Keratinocyte (primary cell): ENCODE measurements around the gene SMOC1. TPM values are rescaled to one million over a fixed set of nuclear protein-coding genes. Genes with fewer than 3 reads are reported as not detected.

Experiments used
- DNase-seq: peaks from one replicate; pipeline ENCODE4 v3.0.0-alpha.2; 2011; ENCODE audit warnings: low read depth, missing footprints, low spot score
- FAIRE-seq: peaks from 2 replicates; lab custom pipeline; 2011; peaks lifted over from hg19 to GRCh38; lab: Jason Lieb, UNC
- H2AFZ ChIP-seq: 2 replicates; pipeline ENCODE4 v1.6.0; 2012; ENCODE audit warnings: low read length, control low read depth, inconsistent platforms; ENCODE audit not compliant: control insufficient read depth
- H3K27ac ChIP-seq: 2 replicates; pipeline ENCODE4 v1.5.1; 2011; ENCODE audit warnings: low read length; ENCODE audit not compliant: control insufficient read depth, insufficient read depth
- H3K27me3 ChIP-seq: 3 replicates; pipeline ENCODE4 v1.6.0; 2011; ENCODE audit warnings: low read length; ENCODE audit not compliant: control insufficient read depth, insufficient read depth; ENCODE audit errors: extremely low read depth
- H3K36me3 ChIP-seq, 2 experiments: 2 replicates in 1 of 2; 3 replicates in 1 of 2; pipeline ENCODE4 v1.5.1; 2011; ENCODE audit warnings: low read length in 2 of 2, mild to moderate bottlenecking in 1 of 2; ENCODE audit not compliant: control insufficient read depth in 2 of 2, insufficient read depth in 2 of 2; ENCODE audit errors: extremely low read depth in 1 of 2
- H3K4me1 ChIP-seq: 3 replicates; pipeline ENCODE4 v1.5.1; 2011; ENCODE audit warnings: low read length; ENCODE audit not compliant: control insufficient read depth, insufficient read depth; ENCODE audit errors: extremely low read depth
- H3K4me2 ChIP-seq: 3 replicates; pipeline ENCODE4 v1.6.0; 2011; ENCODE audit warnings: low read depth, low read length; ENCODE audit not compliant: control insufficient read depth, insufficient read depth; ENCODE audit errors: extremely low read depth
- H3K4me3 ChIP-seq, 3 experiments: fragments of 200-600 bp in 1 of 3; sonication (generic) in 1 of 3; 2 replicates in 2 of 3; 3 replicates in 1 of 3; pipeline ENCODE4 v1.5.1; 2011 to 2016; ENCODE audit warnings: low read length in 3 of 3, mild to moderate bottlenecking in 3 of 3, control low read depth in 2 of 3, inconsistent platforms in 1 of 3, low read depth in 1 of 3, mixed read lengths in 1 of 3, mixed run types in 1 of 3, moderate library complexity in 1 of 3; ENCODE audit not compliant: control insufficient read depth in 2 of 3, insufficient read depth in 2 of 3; ENCODE audit errors: extremely low read depth in 1 of 3
- H3K79me2 ChIP-seq: 2 replicates; pipeline ENCODE4 v1.6.0; 2012; ENCODE audit warnings: low read length; ENCODE audit not compliant: control insufficient read depth, insufficient read depth
- H3K9ac ChIP-seq: 3 replicates; pipeline ENCODE4 v1.6.0; 2011; ENCODE audit warnings: low read length; ENCODE audit not compliant: control insufficient read depth, insufficient read depth; ENCODE audit errors: extremely low read depth
- H3K9me1 ChIP-seq: 3 replicates; pipeline ENCODE4 v1.6.0; 2011; ENCODE audit warnings: low read length; ENCODE audit not compliant: control insufficient read depth, insufficient read depth; ENCODE audit errors: extremely low read depth
- H3K9me3 ChIP-seq: 2 replicates; pipeline ENCODE4 v1.5.1; 2012; ENCODE audit warnings: low read depth, low read length; ENCODE audit not compliant: control insufficient read depth
- H4K20me1 ChIP-seq: 3 replicates; pipeline ENCODE4 v1.6.0; 2011; ENCODE audit warnings: low read length; ENCODE audit not compliant: control insufficient read depth, insufficient read depth; ENCODE audit errors: extremely low read depth
- EZH2 ChIP-seq: IDR thresholded peaks from one replicate; pipeline ENCODE4 v1.6.1; 2012; ENCODE audit warnings: inconsistent platforms, mild to moderate bottlenecking, low read length, moderate library complexity
- dilution Hi-C: fragments of 300-500 bp; cut with MboI; formaldehyde crosslinking; loops from one replicate; pipeline ENCODE4 v1.7.0; 2020; ENCODE audit warnings: low sequenced_read_pairs; ENCODE audit not compliant: extremely low pct_ligation_motif_present
- polyA plus RNA-seq, 5 experiments: library from polyadenylated mRNA; depleted of rRNA in 3 of 5; stranded (reverse) in 3 of 5; stranded (forward) in 1 of 5; unstranded in 1 of 5; fragments of >200 nt; gene quantifications; 1 replicate in 1 of 5; 2 replicates in 3 of 5; 3 replicates in 1 of 5; pipeline versions ENCODE4 v1.2.1 to v1.2.3, GENCODE V29; 2011 to 2012; ENCODE audit warnings: missing spikeins in 2 of 5, low read depth in 1 of 5, low replicate concordance in 1 of 5
- TF ChIP-seq, protein P1 (sequence below), 3 experiments: IDR thresholded peaks in 1 of 3; conservative IDR thresholded peaks in 1 of 3; optimal IDR thresholded peaks in 1 of 3; 2 replicates in 2 of 3; 3 replicates in 1 of 3; pipeline versions ENCODE3 to v1.5.1; 2011; ENCODE audit warnings: low read length in 3 of 3, mild to moderate bottlenecking in 3 of 3, moderate library complexity in 2 of 3, control low read depth in 1 of 3, inconsistent platforms in 1 of 3; ENCODE audit not compliant: insufficient read depth in 2 of 3; ENCODE audit errors: extremely low read depth in 1 of 3

Gene SMOC1
- polyA plus RNA-seq, 1 donor (not counting 4 experiments of a cell fraction or from before 2014, with no cell fraction given): 6.0 TPM

DNA sequence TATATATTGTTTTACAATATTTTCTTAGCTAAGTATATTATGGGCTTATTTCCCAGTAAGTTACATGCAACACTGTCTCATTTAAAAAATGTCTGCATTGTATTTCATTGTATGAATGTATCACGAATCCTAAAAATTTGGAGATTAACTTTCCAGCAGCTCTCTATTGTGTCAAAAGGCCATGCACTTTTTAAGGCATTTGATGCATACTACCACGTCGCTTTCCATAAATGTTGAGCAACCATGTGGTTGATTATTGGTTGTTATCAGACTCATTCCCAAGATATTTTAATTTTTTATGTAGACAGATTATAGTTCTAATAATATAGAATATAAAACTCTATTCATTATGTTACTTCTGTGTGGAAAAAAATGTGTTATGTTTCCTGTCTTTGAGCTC lies 79.9 kb downstream of the SMOC1 start:
- no peak overlapping the region for H2AFZ ChIP-seq
- no peak overlapping the region for H3K27ac ChIP-seq
- FAIRE-seq (no peak), DNase-seq (no peak)
- no peaks in the 10 kb centered on the region for H3K79me2 ChIP-seq
- TF ChIP-seq, protein P1, sequence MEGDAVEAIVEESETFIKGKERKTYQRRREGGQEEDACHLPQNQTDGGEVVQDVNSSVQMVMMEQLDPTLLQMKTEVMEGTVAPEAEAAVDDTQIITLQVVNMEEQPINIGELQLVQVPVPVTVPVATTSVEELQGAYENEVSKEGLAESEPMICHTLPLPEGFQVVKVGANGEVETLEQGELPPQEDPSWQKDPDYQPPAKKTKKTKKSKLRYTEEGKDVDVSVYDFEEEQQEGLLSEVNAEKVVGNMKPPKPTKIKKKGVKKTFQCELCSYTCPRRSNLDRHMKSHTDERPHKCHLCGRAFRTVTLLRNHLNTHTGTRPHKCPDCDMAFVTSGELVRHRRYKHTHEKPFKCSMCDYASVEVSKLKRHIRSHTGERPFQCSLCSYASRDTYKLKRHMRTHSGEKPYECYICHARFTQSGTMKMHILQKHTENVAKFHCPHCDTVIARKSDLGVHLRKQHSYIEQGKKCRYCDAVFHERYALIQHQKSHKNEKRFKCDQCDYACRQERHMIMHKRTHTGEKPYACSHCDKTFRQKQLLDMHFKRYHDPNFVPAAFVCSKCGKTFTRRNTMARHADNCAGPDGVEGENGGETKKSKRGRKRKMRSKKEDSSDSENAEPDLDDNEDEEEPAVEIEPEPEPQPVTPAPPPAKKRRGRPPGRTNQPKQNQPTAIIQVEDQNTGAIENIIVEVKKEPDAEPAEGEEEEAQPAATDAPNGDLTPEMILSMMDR (optimal IDR thresholded peaks at IDR 0.05 in 1 of 3, IDR thresholded peaks at IDR 0.05 in 1 of 3, conservative IDR thresholded peaks at IDR 0.05 in 1 of 3; ENCODE audit: extremely low read depth in 1 of 3, insufficient read depth in 2 of 3, low read length in 3 of 3): no peak
- TF ChIP-seq EZH2: no peak
- no peaks in the 10 kb centered on the region for H3K36me3 ChIP-seq
- no peaks in the 10 kb centered on the region for H3K9me1 ChIP-seq
- no peaks in the 10 kb centered on the region for H3K9me3 ChIP-seq
- dilution Hi-C loops: no loop called here
- no peak overlapping the region for H3K4me3 ChIP-seq
- H3K4me1 ChIP-seq: no peaks in the 10 kb centered on the region
- H3K27me3 ChIP-seq: no peaks in the 10 kb centered on the region
- no peak overlapping the region for H3K4me2 ChIP-seq
- no peaks in the 10 kb centered on the region for H4K20me1 ChIP-seq
- no peak overlapping the region for H3K9ac ChIP-seq

DNA sequence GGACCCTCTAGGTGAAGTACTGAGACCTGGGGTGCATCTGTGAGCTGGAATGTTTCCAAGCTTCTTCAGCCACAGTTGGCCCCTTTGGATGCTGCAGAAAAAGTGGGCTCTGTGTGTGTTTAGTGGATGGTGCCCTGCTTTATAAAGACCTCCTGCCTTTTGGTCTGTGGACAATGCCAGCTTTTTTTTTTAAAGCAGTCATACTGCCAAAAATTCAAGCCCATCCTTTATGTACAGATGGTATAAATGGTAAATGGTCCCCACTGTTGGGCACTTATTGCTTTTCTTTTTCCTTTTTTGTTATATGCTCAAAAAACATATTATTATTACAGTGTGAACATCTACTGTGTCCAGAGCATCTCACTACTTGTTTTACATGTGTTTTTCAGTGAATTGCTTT lies 81.1 kb downstream of the SMOC1 start:
- no peak for TF ChIP-seq EZH2
- TF ChIP-seq, protein P1 (optimal IDR thresholded peaks at IDR 0.05 in 1 of 3, IDR thresholded peaks at IDR 0.05 in 1 of 3, conservative IDR thresholded peaks at IDR 0.05 in 1 of 3; ENCODE audit: extremely low read depth in 1 of 3, insufficient read depth in 2 of 3, low read length in 3 of 3): no peak
- H3K36me3 ChIP-seq: no peaks in the 10 kb centered on the region
- no peak overlapping the region for H3K4me3 ChIP-seq
- H3K27me3 ChIP-seq: no peaks in the 10 kb centered on the region
- no peak overlapping the region for H3K9ac ChIP-seq
- DNase-seq: no peak
- no peaks in the 10 kb centered on the region for H3K4me1 ChIP-seq
- H3K4me2 ChIP-seq: no peak overlapping the region
- no peak overlapping the region for H2AFZ ChIP-seq
- H3K79me2 ChIP-seq: no peaks in the 10 kb centered on the region
- H4K20me1 ChIP-seq: no peaks in the 10 kb centered on the region
- H3K27ac ChIP-seq: no peak overlapping the region
- no peak for FAIRE-seq
- no peaks in the 10 kb centered on the region for H3K9me1 ChIP-seq
- H3K9me3 ChIP-seq: no peaks in the 10 kb centered on the region
- dilution Hi-C loops: no loop called here
